ENCODE measurements around the gene MYO5A. TPM values are rescaled to one million over a fixed set of nuclear protein-coding genes. Genes with fewer than 3 reads are reported as not detected.

MYO5A gene
- total and polyA plus RNA-seq, 9 of the 15 experiments (the other 6 are each of a cell fraction or from before 2014, with no cell fraction given): 0.03 to 0.82 (median 0.40) TPM

- no TSS peak for BruUV-seq (replicated peaks)
- Histone ChIP-seq H2AFZ (ENCODE audit: low read depth, low read length) (no peak overlapping the region), H3K4me3 (no peak overlapping the region), H3K79me2 (ENCODE audit: control insufficient read depth, insufficient read depth, low read length) (no peaks in the 10 kb centered on the region), H3K4me1 (replicated peaks in 1 of 2; ENCODE audit: control insufficient read depth in 2 of 2, insufficient read depth in 2 of 2, low read length in 2 of 2) (no peaks in the 10 kb centered on the region), H3K27ac (ENCODE audit: extremely low read depth, low read depth, low read length) (no peak overlapping the region), H3K4me2 (ENCODE audit: insufficient read depth, low read length) (no peak overlapping the region), H3K27me3 (ENCODE audit: control insufficient read depth in 2 of 2, insufficient read depth in 2 of 2, low read length in 2 of 2) (no peaks in the 10 kb centered on the region), H3K9me3 (replicated peaks; ENCODE audit: control insufficient read depth, insufficient read depth, low read depth, low read length) (no peaks in the 10 kb centered on the region), H3K9me1 (ENCODE audit: control insufficient read depth, insufficient read depth, low read length) (no peaks in the 10 kb centered on the region), H4K20me1 (replicated peaks; ENCODE audit: control insufficient read depth, insufficient read depth, low read length) (no peaks in the 10 kb centered on the region), H3K9ac (ENCODE audit: insufficient read depth in 1 of 2, low read depth in 2 of 2, low read length in 2 of 2) (no peak overlapping the region), H3K36me3 (ENCODE audit: control insufficient read depth, insufficient read depth, low read length) (no peaks in the 10 kb centered on the region)
- ChIA-PET POLR2A (no interaction called here), CTCF (ENCODE audit: low intra/inter-chr PET ratio) (no interaction called here)
- WGBS (ENCODE audit: insufficient coverage, low coverage, missing lambda C conversion rate): 20% methylated on average over 2 of the region's 2 CpGs
- no peak for DNase-seq (ENCODE audit: extremely low read depth in 1 of 4, low spot score in 3 of 4)
- in situ Hi-C loops (cut with MboI): no loop called here
- ATAC-seq: no peak
- FAIRE-seq: no peak
- intact Hi-C loops (cut with micrococcal nuclease): no loop called here
- no peak for TF ChIP-seq ZNF76 (CRISPR knock-in tag; IDR thresholded peaks at IDR 0.05; ENCODE audit: borderline replicate concordance)
- no peak for TF ChIP-seq XRCC5 (IDR thresholded peaks at IDR 0.05; ENCODE audit: low read depth, low read length)
- TF ChIP-seq RBFOX2 (IDR thresholded peaks at IDR 0.05; ENCODE audit: low read depth, low read length): no peak
- no peak for TF ChIP-seq ZBTB7A (IDR thresholded peaks at IDR 0.05; ENCODE audit: borderline replicate concordance, control insufficient read depth, low read depth, low read length)
- no peak for TF ChIP-seq DNMT1 (IDR thresholded peaks at IDR 0.05)
- no peak for TF ChIP-seq ILF3 (IDR thresholded peaks at IDR 0.05; ENCODE audit: borderline replicate concordance)
- no peak for TF ChIP-seq ZNF407 (IDR thresholded peaks at IDR 0.05; ENCODE audit: low read depth)
- no peak for TF ChIP-seq TCF7 (IDR thresholded peaks at IDR 0.05; ENCODE audit: borderline replicate concordance)
- TF ChIP-seq TRIM24 (IDR thresholded peaks at IDR 0.05): no peak
- no peak for TF ChIP-seq SAP30 (IDR thresholded peaks at IDR 0.05; ENCODE audit: borderline replicate concordance, insufficient read depth, low read depth, low read length, poor library complexity, severe bottlenecking)
- TF ChIP-seq ID3 (CRISPR knock-in tag; IDR thresholded peaks at IDR 0.05): no peak
- TF ChIP-seq ID3 (tag; IDR thresholded peaks at IDR 0.05): no peak
- TF ChIP-seq TRIM25 (IDR thresholded peaks at IDR 0.05; ENCODE audit: borderline replicate concordance): no peak
- no peak for TF ChIP-seq FOSL1 (tag; conservative IDR thresholded peaks at IDR 0.05)
Measured at GRCh38 chr15:52575072-52575471, 46.4 kb upstream of the MYO5A start.

Data from K562 (cell line).